ENCODE measurements around the gene PPP2R2C.

The PPP2R2C gene

DNA sequence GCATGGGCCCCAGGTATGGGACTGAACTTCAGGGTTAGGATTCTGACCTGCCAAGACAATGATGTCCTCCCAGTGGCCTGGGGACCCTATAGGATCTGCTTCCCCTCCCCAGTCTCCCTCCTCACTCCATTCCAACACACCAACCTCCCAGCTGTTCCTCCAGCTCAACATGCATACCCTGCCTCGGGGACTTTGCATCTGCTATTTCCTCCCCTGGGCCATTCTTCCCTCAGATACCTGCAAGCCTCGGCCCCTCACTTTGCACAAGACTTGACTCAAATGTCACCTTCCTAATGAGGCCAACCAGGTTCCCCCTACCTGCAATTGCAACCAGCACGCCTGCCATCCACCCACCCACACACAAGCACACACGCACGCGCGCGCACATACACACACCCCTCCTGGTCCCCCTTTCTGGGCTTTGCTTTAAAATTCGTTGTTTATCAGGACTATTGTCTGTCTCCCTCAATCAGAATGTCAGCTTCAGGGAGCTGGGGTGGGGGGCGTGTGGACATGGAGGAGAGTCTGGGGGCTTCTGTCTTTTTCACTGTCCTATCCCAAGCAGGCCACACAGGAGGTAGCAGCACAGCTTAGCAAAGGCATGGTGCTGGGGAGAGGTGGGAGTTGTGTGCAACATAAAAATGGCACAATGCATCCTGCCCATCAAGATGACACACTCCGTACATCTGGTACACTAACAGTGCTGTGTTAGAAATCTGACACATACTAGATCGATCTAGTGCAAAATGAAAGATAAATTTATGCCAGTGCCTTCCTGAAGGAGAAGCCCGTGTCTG is 20.6 kb upstream of the PPP2R2C start:
- Histone ChIP-seq H3K9me3 (replicated peaks; ENCODE audit: low read length) (no peaks in the 10 kb centered on the region), H3K36me3 (ENCODE audit: insufficient read depth, low read length) (no peaks in the 10 kb centered on the region), H3K27me3 (ENCODE audit: control insufficient read depth, insufficient read depth, low read length) (peaks cover 6% of the 10 kb centered on the region), H3K4me1 (ENCODE audit: control insufficient read depth, insufficient read depth, low read length) (no peaks in the 10 kb centered on the region), H3K4me2 (ENCODE audit: low read length) (peak overlapping the region; percentile 49), H3K9ac (ENCODE audit: low read depth, low read length) (no peak overlapping the region), H3K4me3 (ENCODE audit: low read length) (no peak overlapping the region)

DNA sequence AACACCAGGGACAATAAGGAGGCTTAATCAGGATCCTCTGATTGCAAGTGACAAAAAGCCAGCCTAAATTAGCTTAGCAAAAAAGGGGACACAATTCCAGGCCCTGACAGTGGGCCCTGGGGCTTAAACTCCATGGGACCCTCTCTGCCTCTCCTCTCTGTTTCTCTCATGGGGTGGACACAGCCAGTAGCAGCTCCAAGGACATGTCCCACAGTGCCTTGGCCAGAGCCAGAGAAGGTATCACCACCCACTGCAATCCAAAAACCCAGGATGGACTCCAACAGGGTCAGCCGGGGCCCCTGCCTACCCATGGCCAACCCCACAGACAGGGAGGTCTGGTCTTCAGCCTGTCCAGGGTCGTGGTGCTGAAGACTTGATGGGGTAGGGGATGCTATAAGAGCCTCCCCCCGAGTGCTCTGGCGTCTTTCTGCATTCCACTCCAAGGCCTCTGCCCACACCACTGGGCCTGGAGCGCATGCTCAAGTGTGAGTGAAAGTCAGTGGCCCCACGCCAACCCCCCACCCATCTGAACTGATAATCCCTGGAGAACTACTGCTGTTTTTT is 19.7 kb upstream of the PPP2R2C start:
- Histone ChIP-seq H3K4me2 (ENCODE audit: low read length) (no peak overlapping the region), H3K36me3 (ENCODE audit: insufficient read depth, low read length) (no peaks in the 10 kb centered on the region), H3K9me3 (replicated peaks; ENCODE audit: low read length) (no peaks in the 10 kb centered on the region)

DNA sequence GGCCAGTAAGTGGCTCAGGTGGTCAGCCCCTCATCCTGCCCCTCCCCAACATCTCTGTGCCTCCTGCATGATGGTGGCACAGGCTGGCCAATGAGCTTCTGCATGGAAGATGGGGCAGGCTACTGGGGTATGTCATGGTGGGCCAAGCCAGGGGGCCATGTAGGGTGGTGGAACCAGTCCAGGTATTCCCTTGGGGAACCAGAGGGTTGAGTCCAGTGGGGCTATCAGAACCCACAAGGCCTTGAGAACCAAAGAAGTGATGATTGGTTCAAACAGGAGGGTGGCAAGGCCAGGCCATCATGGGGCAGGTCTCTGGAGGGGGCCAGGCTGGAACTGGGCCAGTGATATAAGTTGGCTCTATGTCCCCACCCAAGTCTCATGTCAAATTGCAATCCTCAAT is 18.8 kb upstream of the PPP2R2C start:
- no peak overlapping the region for H3K4me2 ChIP-seq (ENCODE audit: low read length)
- no peaks in the 10 kb centered on the region for H3K36me3 ChIP-seq (ENCODE audit: insufficient read depth, low read length)
- peaks cover 6% of the 10 kb centered on the region for H3K27me3 ChIP-seq (ENCODE audit: control insufficient read depth, insufficient read depth, low read length)
- no peaks in the 10 kb centered on the region for H3K4me1 ChIP-seq (ENCODE audit: control insufficient read depth, insufficient read depth, low read length)
- H3K9me3 ChIP-seq (replicated peaks; ENCODE audit: low read length), result no peaks in the 10 kb centered on the region
- H3K9ac ChIP-seq (ENCODE audit: low read depth, low read length), result no peak overlapping the region
- H3K4me3 ChIP-seq (ENCODE audit: low read length), result no peak overlapping the region

More for the DNA sequence above, 19.7 kb upstream of the PPP2R2C start:
- Histone ChIP-seq H3K9ac (ENCODE audit: low read depth, low read length) (no peak overlapping the region), H3K4me1 (ENCODE audit: control insufficient read depth, insufficient read depth, low read length) (no peaks in the 10 kb centered on the region), H3K27me3 (ENCODE audit: control insufficient read depth, insufficient read depth, low read length) (peaks cover 6% of the 10 kb centered on the region), H3K4me3 (ENCODE audit: low read length) (no peak overlapping the region)

DNA sequence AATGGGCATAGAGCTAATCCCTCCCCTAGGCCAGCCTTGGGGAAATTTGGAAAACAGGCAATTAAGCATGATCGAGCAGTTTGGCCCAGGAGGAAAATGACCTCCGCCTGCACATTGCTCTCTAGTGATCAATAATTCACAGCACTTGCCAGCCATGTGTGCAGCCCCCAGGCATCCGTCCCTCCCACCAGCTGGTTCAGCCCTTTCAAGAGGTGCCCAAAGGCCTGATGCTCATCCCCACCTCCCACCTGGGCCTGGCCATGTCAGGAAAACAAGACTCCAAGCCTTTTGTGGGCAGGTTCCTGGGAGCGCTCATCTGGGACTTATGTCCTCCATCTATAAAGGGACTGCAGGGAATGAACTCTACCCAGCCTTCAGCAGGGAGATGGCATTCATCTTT is 17.5 kb upstream of the PPP2R2C start:
- H3K9me3 ChIP-seq (replicated peaks; ENCODE audit: low read length), result no peaks in the 10 kb centered on the region
- H3K4me1 ChIP-seq (ENCODE audit: control insufficient read depth, insufficient read depth, low read length), result no peaks in the 10 kb centered on the region
- peaks cover 6% of the 10 kb centered on the region for H3K27me3 ChIP-seq (ENCODE audit: control insufficient read depth, insufficient read depth, low read length)
- H3K4me2 ChIP-seq (ENCODE audit: low read length), result no peak overlapping the region
- H3K4me3 ChIP-seq (ENCODE audit: low read length), result no peak overlapping the region
- no peaks in the 10 kb centered on the region for H3K36me3 ChIP-seq (ENCODE audit: insufficient read depth, low read length)
- no peak overlapping the region for H3K9ac ChIP-seq (ENCODE audit: low read depth, low read length)

DNA sequence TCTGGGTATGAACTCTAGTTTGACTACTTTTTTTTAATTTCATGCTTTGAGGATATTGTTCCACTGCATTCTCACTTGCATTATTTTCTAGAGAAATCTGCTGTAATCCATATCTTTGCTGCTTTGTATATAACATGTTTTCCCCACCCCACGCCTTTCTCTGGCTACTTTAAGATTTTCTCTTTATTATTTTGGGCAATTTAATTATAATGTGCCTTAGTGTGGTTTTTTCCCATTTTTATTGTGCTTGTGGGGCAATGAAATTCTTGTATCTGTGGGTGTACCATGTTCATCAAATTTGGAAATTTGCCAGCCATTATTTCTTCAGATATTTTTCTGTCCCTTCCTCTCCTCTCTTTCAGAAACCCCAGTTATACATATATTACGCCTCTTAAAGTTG is 15.1 kb upstream of the PPP2R2C start:
- no peaks in the 10 kb centered on the region for H3K36me3 ChIP-seq (ENCODE audit: insufficient read depth, low read length)
- H3K4me3 ChIP-seq (ENCODE audit: low read length), result no peak overlapping the region
- no peak overlapping the region for H3K9ac ChIP-seq (ENCODE audit: low read depth, low read length)
- H3K9me3 ChIP-seq (replicated peaks; ENCODE audit: low read length), result no peaks in the 10 kb centered on the region
- no peak overlapping the region for H3K4me2 ChIP-seq (ENCODE audit: low read length)
- H3K4me1 ChIP-seq (ENCODE audit: control insufficient read depth, insufficient read depth, low read length), result no peaks in the 10 kb centered on the region
- no peaks in the 10 kb centered on the region for H3K27me3 ChIP-seq (ENCODE audit: control insufficient read depth, insufficient read depth, low read length)

DNA sequence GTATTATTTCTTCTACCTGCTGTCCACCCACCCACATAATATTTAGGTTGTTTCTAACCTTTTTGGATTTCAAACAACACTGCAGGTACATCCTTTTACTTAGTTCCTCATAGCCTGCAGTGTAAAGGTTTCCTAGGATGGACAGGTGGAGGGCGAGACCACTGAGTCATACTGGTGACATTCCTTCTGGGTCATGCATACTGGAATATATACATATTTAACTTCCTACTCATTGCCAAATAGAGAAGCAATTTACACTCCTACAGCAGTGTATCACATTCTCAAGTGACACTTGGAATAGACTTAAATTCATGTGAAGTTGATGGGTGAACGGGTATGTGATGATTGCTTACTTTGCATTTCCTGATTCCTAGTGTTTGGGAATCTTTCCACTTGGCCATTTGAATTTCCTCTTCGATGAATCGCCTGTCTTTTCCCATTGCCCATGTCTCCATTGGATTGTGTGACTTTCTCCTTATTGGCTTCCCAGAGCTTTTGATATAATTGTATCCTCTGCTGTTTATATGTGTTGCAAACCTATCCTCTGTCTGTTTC is 8.2 kb upstream of the PPP2R2C start:
- no peaks in the 10 kb centered on the region for H3K36me3 ChIP-seq (ENCODE audit: insufficient read depth, low read length)
- no peaks in the 10 kb centered on the region for H3K4me1 ChIP-seq (ENCODE audit: control insufficient read depth, insufficient read depth, low read length)
- H3K4me2 ChIP-seq (ENCODE audit: low read length), result no peak overlapping the region
- peaks cover 7% of the 10 kb centered on the region for H3K27me3 ChIP-seq (ENCODE audit: control insufficient read depth, insufficient read depth, low read length)
- H3K9ac ChIP-seq (ENCODE audit: low read depth, low read length), result no peak overlapping the region
- H3K9me3 ChIP-seq (replicated peaks; ENCODE audit: low read length), result no peaks in the 10 kb centered on the region
- no peak overlapping the region for H3K4me3 ChIP-seq (ENCODE audit: low read length)

DNA sequence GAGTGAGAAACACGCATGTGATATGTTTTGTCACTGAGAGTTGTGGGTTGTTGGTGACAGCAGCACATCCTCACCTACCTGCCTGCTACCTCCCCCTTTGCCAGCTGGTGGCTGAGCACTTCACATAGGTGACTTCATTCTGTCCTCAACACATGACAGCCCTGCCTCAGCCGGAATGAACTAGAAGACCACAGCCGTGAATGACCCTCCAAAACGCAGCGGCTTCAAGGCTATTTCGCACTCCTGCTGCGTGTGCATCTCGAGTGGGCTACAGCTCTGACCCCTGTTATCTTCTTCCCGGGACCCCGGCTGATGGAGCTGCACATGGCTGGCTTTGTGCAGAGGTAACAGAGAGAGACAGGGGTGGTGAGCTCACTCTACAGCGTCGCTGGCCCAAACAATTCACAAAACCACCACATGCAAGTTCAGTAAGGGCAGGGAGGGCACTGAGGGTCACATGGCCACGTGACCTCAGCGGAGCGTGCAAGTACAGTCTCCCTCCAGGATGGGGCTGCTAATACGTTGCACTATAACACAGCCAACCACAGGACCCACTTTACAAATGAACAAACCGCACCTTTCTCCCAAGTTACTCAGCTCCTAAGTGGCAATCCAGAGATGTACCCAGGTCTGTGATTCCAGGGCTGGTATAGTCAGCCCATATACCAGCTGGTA is 6.3 kb upstream of the PPP2R2C start:
- no peaks in the 10 kb centered on the region for H3K4me1 ChIP-seq (ENCODE audit: control insufficient read depth, insufficient read depth, low read length)
- H3K4me3 ChIP-seq (ENCODE audit: low read length), result no peak overlapping the region
- H3K4me2 ChIP-seq (ENCODE audit: low read length), result no peak overlapping the region
- no peaks in the 10 kb centered on the region for H3K36me3 ChIP-seq (ENCODE audit: insufficient read depth, low read length)
- H3K9me3 ChIP-seq (replicated peaks; ENCODE audit: low read length), result no peaks in the 10 kb centered on the region
- H3K27me3 ChIP-seq (ENCODE audit: control insufficient read depth, insufficient read depth, low read length), result peaks cover 10% of the 10 kb centered on the region
- H3K9ac ChIP-seq (ENCODE audit: low read depth, low read length), result no peak overlapping the region

DNA sequence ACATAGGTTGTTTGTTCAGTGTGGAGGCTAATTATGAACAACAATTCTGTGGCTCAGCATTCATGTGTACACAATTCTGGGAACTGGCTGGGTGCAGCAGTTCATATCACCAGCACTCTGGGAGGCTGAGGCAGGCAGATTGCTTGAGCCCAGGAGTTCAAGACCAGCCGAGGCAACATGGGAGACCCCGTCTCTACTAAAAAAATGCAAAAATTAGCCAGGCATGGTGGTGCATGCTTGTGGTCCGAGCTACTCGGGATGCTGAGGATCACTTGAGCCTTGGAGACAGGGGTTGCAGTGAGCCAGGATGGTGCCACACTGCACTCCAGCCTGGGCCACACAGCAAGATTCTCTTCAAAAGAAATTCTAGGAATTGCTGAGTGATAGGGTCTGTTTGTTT is 4.5 kb upstream of the PPP2R2C start:
- H3K4me1 ChIP-seq (ENCODE audit: control insufficient read depth, insufficient read depth, low read length), result no peaks in the 10 kb centered on the region
- H3K36me3 ChIP-seq (ENCODE audit: insufficient read depth, low read length), result no peaks in the 10 kb centered on the region
- H3K9ac ChIP-seq (ENCODE audit: low read depth, low read length), result no peak overlapping the region
- H3K4me3 ChIP-seq (ENCODE audit: low read length), result no peak overlapping the region
- H3K27me3 ChIP-seq (ENCODE audit: control insufficient read depth, insufficient read depth, low read length), result peaks cover 22% of the 10 kb centered on the region
- H3K4me2 ChIP-seq (ENCODE audit: low read length), result no peak overlapping the region
- H3K9me3 ChIP-seq (replicated peaks; ENCODE audit: low read length), result no peaks in the 10 kb centered on the region

DNA sequence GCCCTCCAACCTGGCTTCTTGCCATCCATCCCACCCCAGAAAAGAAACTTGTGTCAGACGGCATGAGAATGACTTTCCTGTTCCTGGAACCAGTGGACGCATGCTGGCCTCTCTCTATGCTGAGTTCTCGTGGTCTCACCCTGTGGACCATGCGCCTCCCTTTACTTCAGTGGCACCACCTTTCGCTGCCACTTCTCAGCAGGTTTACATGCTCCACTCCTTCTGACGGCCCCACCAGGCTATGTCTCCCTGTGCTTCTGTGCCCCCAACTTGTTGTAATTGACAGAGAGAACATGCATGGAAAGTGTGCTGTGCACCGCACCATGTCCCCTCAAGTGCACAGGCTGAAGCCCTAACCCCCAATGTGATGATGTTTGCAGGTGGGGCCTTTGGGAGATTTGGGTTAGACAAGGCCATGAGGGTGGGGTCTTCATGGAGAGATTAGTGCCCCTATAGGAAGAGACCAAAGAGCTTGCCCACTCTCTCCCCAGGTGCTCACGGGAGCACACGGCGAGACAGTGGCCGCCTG is 3.1 kb upstream of the PPP2R2C start:
- H3K4me2 ChIP-seq (ENCODE audit: low read length), result no peak overlapping the region
- no peaks in the 10 kb centered on the region for H3K9me3 ChIP-seq (replicated peaks; ENCODE audit: low read length)
- H3K27me3 ChIP-seq (ENCODE audit: control insufficient read depth, insufficient read depth, low read length), result peaks cover 31% of the 10 kb centered on the region
- peaks cover under 1% of the 10 kb centered on the region for H3K4me1 ChIP-seq (ENCODE audit: control insufficient read depth, insufficient read depth, low read length)
- H3K4me3 ChIP-seq (ENCODE audit: low read length), result no peak overlapping the region
- H3K9ac ChIP-seq (ENCODE audit: low read depth, low read length), result no peak overlapping the region
- no peaks in the 10 kb centered on the region for H3K36me3 ChIP-seq (ENCODE audit: insufficient read depth, low read length)

DNA sequence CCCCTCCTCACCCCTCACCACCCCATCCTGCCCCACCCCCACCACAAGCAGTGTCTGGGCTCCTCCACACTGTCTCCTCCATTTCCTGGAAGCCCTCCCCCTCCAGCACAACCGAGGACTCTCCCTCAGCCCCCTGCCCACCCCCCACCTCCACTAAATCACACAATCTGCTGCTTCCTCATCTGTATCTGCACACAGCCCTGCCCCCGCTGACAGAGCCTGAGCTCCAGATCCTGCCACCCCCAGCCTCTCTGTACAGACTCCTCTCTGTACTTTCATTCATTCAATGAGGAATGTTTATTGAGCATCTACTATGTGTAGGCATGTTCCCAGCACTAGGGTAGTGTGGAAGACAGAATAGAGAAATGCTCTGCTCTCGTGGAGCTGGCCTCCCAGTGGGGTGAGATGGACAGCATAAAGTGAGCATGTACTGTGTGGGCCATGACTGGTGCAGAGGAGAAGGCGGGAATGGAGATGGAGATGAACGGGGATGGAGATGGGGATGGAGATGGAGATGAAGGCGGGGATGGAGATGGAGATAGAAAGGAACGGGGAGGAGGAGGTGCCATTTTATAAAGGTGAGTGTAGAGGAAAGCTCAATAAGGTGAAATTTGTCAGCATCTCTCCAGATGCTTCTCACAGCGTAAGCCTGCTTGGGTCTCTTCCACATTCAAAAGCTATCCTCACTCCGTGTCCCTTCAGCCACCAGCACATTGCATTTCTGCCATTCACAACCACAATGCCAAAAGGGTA is 2.5 kb upstream of the PPP2R2C start:
- H3K4me3 ChIP-seq (ENCODE audit: low read length), result no peak overlapping the region
- H3K9me3 ChIP-seq (replicated peaks; ENCODE audit: low read length), result no peaks in the 10 kb centered on the region
- no peak overlapping the region for H3K4me2 ChIP-seq (ENCODE audit: low read length)

DNA sequence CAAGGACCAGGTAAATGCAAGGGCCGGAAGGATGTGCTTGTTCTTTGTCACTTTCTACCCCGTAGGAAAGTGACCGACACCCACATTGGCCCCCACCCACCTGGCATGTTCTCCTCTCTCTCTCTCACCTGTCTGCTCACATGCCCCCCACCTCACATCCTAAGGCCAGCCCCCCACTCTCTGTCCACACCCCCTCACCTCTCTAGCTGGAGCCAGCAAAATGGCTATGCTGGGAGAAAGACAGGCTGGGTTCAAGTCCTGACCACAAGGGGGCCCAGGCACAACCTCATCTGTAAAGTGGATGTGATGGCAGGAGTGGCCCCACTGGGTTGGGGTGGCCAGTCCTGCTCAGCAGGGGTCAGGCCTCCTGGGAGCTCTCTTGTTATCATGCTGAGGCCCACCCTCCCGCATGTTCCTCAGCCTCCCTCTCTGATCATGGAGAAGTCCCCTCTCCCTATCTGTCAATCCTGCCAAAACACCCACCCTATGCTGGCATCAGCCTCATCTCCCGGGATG is 1.7 kb upstream of the PPP2R2C start:
- Histone ChIP-seq H3K27me3 (ENCODE audit: control insufficient read depth, insufficient read depth, low read length) (peaks cover 45% of the 10 kb centered on the region), H3K9ac (ENCODE audit: low read depth, low read length) (no peak overlapping the region), H3K36me3 (ENCODE audit: insufficient read depth, low read length) (no peaks in the 10 kb centered on the region), H3K9me3 (replicated peaks; ENCODE audit: low read length) (no peaks in the 10 kb centered on the region), H3K4me2 (ENCODE audit: low read length) (no peak overlapping the region), H3K4me1 (ENCODE audit: control insufficient read depth, insufficient read depth, low read length) (peaks cover 5% of the 10 kb centered on the region), H3K4me3 (ENCODE audit: low read length) (no peak overlapping the region)

More for the DNA sequence above, 2.5 kb upstream of the PPP2R2C start:
- Histone ChIP-seq H3K9ac (ENCODE audit: low read depth, low read length) (no peak overlapping the region), H3K4me1 (ENCODE audit: control insufficient read depth, insufficient read depth, low read length) (peaks cover 5% of the 10 kb centered on the region), H3K27me3 (ENCODE audit: control insufficient read depth, insufficient read depth, low read length) (peaks cover 37% of the 10 kb centered on the region), H3K36me3 (ENCODE audit: insufficient read depth, low read length) (no peaks in the 10 kb centered on the region)

All from skeletal muscle satellite cell (primary cell).